Cerebellar cortex (tissue), 1 donor: ENCODE measurements around the gene NT5DC4.

Experiments
- DNase-seq: peaks from one replicate; pipeline ENCODE4 v3.0.0-alpha.2; 2015; ENCODE audit warnings: low spot score

Gene NT5DC4

DNA sequence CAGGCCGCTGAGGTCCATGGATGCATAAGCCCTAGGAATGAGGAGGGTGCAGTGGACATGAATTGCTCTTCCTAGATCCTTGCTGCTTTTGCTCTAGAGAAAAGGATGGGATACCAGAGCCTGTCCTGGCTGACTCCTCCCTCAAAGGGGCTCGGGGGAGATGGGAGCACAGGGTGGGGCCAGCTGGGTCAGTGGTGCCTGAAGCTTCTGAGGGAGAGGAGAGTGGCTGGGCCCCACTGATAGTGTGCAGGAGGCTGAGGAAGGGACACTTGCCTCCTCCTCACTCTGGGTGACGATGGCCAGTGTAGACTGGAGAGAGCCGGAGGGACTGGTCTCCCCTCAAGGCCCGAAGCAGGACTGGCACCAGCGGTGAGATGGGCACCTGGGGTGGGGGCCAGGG lies at the start of gene NT5DC4:
NT5DC4 (plus strand) TSS at position 236 of the 400 bp plus-strand sequence; CDS start at position 296, 60 bp downstream.
- DNase-seq, result no peak

DNA sequence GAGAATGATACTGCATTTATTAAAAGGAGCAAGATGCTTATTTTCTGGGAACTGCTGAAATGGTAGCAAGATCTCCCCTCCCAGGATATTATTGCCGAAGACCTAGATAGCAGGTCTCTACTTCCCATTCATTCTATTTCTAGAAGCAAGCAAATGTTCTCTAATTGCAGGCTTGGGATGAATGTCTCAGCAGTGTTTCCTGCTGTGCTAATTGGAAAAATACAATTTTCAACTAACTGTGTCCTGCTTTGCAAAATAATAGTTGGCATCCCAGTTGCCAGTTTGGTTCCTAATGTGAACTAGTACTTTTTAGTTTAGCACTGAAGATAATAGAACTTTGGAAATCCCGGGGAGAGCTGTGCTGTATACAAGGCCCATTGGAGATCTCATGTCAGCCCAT lies 49.0 kb upstream of the NT5DC4 start:
- no peak for DNase-seq

DNA sequence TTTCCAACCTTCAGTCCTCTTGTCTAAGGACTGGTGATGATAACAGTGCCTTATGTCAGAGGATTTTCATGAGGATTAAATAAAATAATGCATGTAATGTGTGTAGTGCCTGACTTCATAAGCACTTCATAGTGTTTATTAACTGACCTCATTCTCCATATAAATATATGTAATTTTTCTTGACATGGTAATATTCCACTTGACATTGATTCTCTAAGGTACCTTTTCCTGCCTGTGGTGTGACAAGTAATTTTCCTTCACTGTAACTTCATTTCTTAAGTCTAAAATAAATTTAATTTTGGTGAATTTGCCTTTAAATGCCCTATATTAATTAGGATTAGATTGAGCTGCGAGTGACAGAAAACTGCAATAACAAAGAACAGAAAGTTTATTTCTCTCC lies 47.8 kb upstream of the NT5DC4 start:
- DNase-seq, result no peak

DNA sequence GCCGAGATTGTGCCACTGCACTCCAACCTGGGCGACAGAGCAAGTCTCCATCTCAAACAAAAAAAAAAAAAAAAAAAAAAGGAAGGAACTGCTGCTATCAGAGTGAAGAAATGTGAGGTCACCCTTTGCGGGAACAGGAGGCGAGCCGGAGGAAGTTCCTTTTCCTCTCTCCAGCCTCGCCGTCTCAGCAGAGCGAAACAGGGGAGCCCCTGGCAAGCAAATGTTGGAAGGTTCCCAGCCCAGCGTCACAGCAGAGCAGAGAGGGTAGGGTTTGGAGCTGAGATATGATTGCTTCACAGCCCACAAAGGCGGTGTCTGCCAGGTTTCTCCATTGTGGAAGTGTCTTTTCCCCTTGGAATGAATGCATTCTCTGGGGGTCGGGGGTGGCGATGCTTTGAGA lies 46.6 kb upstream of the NT5DC4 start:
- DNase-seq, result no peak

DNA sequence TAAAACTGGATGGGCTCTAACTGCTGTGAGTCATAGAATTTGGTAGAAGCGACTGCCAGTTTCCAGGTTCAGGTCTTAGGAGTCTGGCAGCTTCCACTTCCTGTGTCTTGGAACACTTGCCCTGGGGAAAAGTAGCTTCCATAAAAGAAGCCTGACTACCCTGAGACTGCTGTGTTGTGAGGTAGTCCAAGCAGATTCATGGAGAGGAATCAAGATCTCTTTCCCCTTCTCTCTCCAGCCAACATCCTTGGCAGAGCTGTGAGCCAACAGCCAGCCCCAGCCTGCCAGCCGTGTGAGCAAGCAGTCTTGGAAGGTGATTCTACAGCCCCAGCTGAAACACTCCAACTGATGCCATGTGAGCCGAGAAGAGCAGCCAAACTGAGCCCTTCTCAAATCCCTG lies 41.3 kb upstream of the NT5DC4 start:
- no peak for DNase-seq

- DNase-seq, result no peak
Observed at GRCh38 chr2:112680666-112681101, 40.1 kb upstream of the NT5DC4 start.

- DNase-seq, result no peak
Observed at GRCh38 chr2:112682101-112682500, 38.7 kb upstream of the NT5DC4 start.

- DNase-seq, result no peak
Observed at GRCh38 chr2:112683550-112684414, 37.0 kb upstream of the NT5DC4 start.

- DNase-seq, result no peak
Observed at GRCh38 chr2:112684415-112684775, 36.4 kb upstream of the NT5DC4 start.

GRCh38 chr2:112685271-112685884 lies 35.4 kb upstream of the NT5DC4 start:
- no peak for DNase-seq

DNA sequence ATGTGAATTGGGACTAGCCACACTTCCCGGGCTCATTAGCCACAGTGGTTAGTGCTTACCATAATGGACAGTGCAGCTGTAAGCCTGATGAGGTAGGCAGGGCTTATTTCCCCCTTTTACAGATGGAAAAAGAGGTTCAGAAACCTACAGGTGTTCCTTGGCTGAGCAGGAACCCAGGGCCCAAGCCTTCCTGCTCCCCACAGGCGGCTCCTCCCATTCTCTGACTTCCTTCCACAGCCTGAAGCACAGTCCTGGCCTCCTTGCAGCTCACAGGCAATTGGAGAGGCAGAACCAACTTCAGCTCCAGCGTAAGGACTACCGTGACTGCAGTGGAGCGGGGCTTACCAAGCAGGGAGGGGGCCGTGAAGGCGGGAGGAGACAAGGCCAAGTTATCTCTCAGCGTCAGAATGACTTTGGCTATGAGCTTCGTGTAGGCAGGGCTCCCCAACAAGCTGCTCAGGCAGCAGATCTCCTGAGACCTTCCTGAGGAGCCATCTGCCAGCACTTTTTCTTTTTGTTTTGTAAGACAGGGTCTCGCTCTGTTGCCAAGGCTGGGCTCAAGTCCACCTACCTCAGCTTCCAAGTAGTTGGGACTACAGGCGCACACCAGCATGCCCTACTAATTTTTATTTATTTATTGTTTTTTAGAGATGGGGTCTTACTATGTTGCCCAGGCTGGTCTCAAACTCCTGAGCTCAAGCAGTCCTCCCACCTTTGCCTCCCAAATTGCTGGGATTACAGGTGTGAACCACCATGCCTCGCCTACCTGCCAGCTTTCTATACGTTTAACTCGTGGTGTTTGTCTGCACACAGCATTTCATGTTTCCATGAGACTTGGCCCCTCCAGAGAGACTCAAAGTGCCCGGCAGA lies 34.2 kb upstream of the NT5DC4 start:
- no peak for DNase-seq

DNA sequence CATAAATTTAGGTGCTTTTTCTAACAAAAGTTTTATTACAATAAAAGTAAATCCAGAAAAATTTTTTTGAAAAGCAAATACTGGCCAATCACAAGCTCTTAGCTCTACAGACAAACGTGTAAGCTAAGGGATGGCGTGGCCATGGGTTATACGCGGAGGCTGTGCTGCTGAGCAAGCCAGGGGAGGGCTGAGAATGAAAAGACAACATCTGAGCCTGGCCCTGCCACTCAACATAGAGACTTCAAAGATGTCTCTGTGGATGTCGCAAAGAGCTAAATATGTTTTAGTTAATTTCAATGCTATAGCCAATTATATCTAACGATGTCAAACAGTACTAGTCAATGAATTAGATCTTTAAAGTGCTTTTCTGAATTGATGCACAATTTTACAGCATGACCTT lies 33.3 kb upstream of the NT5DC4 start:
- DNase-seq, result no peak

DNA sequence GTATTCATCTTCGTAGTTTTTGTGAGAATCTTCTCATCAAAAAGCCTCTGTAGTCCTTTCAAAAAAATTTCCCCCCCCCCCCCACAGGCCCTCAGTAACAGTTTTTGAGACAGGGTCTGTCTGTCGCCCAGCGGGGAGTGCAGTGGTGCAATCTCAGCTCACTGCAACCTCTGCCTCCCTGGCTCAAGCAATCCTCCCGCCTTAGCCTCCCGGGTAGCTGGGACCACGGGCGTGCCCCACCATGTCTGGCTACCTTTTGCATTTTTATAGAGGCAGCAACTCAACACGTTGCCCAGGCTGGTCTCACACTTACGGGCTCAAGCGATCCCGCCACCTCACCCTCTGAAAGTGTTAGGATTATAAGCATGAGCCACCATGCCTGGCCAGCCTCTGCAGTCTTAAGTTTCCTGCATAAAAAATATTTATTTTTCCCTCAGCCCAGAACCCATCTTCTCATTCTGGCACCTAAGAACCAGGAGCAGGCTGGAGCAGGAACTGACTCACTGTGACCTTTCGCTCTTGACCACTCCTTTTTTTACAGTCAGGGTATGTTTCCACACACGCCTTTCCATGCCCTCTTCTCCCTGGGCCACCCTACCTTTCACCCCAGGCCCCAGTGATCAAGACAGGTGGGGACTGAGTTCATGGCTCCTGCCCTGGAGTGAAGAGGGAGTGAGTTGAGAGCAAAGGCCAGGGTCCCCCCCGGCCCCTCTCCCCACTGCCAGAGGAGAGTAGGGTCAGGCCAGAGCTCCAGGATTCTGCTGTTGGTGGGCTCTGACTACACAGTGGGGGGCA lies 32.5 kb upstream of the NT5DC4 start:
- no peak for DNase-seq

DNA sequence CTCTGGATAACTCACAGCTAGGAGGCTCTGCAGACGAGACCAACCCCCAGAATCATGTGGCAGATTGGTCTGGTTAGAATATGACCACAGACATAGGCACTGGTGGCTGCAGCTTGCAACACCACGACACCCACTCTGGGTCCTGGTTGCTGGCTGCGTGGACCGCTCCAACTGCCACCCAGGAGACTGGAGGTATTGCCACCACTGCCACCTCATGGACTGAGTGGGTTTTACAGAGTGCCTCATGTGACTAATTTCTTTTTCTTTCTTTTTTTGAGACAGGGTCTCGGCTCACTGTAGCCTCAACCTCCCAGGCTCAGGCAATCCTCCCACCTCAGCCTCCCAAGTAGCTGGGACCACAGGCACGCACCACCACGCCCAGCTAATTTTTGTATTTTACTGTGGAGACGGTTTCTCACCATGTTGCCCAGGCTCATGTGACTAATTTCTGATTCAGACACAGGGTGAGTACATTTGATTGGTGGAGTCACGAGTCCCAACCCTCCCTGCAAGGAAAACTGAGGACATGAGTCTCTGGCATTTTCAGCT lies 29.9 kb upstream of the NT5DC4 start:
- peak; percentile 48 for DNase-seq

- no peak for DNase-seq
Observed at GRCh38 chr2:112691881-112692281, 28.9 kb upstream of the NT5DC4 start.

- DNase-seq, result no peak
Observed at GRCh38 chr2:112692495-112692911, 28.3 kb upstream of the NT5DC4 start.

- DNase-seq, result no peak
Observed at GRCh38 chr2:112692918-112693317, 27.9 kb upstream of the NT5DC4 start.

GRCh38 chr2:112693596-112693995 lies 27.2 kb upstream of the NT5DC4 start:
- no peak for DNase-seq

DNA sequence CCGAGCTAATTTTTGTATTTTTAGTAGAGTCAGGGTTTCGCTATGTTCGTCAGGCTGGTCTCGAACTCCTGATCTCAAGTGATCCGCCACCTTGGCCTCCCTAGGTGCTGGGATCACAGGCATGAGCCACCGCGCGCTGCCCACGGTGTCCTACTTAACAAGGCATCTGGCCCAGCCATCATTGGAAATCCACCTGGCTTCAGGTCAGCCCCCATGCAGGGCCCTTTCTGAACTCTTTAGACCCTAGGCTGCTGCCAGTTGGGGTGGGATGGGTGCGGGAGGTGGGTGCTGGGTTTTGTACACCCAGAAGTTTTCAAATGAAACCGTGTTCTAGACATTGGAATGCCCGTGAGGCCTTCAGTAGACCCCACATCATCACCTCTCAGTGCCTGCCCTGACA lies 26.6 kb upstream of the NT5DC4 start:
- no peak for DNase-seq

- no peak for DNase-seq
Observed at GRCh38 chr2:112698834-112699515, 21.8 kb upstream of the NT5DC4 start.
